Activated naive CD4-positive, alpha-beta T cell treated with anti-CD3 and anti-CD28 coated beads for 36 hours (primary cell): Measurements from ENCODE around the gene ARHGAP18. TPM values are rescaled to one million over a fixed set of nuclear protein-coding genes. Genes with fewer than 3 reads are reported as not detected.

ENCODE experiments used
- total RNA-seq, 2 experiments: library from RNA; stranded (reverse); gene quantifications; one replicate each; pipeline ENCODE4 v1.2.3, GENCODE V29; 2021

The ARHGAP18 gene
- total RNA-seq, 2 experiments from 2014 or later: 3.2 to 3.7 TPM

Other genes starting within 250 kb of the ARHGAP18 start
- gene TMEM244, start 151.1 kb upstream of the ARHGAP18 start, total RNA-seq: not detected